ENCODE results near the gene ATG5. TPM values are rescaled to one million over a fixed set of nuclear protein-coding genes. Genes with fewer than 3 reads are reported as not detected.

Gene ATG5
- total RNA-seq, 1 donor = 45.4 TPM

DNA sequence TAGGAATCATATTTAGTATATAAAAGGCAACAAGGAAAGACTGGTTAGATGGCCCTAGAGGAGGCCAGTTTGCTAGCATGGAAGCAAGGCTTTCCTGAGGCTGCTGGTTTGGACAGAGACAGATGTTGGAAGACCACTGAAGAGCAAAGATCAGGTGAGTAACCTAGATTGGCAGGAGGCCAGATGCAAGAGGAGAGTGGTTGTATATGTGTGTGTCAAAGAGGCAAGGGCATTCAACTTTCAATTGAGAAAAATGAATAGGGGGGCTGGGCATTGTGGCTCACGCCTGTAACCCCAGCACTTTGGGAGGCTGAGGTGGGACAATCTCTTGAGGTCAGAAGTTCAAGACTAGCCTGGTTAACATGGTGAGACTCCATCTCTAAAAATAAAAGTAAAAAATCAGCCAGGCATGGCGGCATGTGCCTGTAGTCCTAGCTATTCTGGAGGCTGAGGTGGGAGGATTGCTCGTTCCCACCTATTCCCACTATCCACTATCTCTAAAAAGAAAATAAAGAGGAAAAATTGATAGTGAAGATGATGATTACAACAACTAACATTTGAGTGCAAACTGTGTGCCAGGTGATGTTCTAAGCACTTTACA lies 159.6 kb downstream of the ATG5 start:
- TF ChIP-seq, protein P1, sequence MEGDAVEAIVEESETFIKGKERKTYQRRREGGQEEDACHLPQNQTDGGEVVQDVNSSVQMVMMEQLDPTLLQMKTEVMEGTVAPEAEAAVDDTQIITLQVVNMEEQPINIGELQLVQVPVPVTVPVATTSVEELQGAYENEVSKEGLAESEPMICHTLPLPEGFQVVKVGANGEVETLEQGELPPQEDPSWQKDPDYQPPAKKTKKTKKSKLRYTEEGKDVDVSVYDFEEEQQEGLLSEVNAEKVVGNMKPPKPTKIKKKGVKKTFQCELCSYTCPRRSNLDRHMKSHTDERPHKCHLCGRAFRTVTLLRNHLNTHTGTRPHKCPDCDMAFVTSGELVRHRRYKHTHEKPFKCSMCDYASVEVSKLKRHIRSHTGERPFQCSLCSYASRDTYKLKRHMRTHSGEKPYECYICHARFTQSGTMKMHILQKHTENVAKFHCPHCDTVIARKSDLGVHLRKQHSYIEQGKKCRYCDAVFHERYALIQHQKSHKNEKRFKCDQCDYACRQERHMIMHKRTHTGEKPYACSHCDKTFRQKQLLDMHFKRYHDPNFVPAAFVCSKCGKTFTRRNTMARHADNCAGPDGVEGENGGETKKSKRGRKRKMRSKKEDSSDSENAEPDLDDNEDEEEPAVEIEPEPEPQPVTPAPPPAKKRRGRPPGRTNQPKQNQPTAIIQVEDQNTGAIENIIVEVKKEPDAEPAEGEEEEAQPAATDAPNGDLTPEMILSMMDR (IDR thresholded peaks at IDR 0.05; ENCODE audit: insufficient read depth, low read length) = no peak
- no peak overlapping the region for H3K4me3 ChIP-seq (ENCODE audit: low read depth, low read length)
- DNase-seq (ENCODE audit: low read depth) = no peak

DNA sequence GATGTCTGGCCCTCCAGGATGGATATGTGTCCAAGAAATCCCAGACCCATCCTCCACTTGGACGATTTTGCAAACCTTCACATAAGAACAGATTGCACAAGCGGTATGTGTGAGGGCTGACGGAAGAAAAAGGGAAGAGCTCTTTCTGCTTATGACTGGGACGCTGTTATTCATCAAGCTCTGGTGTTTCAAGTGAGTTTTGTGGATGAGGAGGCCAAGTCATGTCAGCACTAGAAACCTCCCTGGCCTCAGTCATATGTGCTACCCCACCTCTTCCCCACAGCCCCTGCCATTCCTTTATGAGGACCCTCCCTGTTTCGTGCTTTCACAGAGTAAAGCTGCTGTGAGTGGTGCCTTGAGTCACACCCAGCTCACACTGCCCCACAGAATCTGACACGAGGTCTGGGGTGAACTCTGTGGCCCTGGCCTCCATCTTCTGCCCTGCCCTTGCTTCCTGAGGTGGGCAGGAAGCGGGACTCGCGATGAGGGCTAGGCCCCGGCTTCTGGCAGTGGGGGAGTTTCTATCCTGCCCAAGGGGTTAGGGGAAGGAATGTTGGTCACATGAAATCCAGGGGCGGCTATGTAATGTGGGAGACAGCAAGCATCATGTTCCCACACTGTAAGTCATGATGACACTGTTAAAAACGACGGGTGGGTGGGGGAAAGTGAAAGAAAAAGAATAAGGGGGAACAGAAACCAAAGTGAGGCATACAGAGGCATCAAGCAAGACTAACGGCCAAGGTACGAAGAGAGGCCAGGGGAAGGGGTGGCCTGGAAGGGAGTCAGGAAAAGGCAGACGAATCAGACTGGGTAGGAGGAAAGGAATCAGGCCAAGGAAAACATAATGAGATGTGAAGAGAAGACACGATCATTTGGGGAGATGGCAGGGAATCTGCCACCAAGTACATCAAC lies 161.3 kb downstream of the ATG5 start:
- peak; percentile 92 for DNase-seq (ENCODE audit: low read depth)
- TF ChIP-seq, protein P1 (IDR thresholded peaks at IDR 0.05; ENCODE audit: insufficient read depth, low read length) = no peak
- H3K4me3 ChIP-seq (ENCODE audit: low read depth, low read length) = no peak overlapping the region

DNA sequence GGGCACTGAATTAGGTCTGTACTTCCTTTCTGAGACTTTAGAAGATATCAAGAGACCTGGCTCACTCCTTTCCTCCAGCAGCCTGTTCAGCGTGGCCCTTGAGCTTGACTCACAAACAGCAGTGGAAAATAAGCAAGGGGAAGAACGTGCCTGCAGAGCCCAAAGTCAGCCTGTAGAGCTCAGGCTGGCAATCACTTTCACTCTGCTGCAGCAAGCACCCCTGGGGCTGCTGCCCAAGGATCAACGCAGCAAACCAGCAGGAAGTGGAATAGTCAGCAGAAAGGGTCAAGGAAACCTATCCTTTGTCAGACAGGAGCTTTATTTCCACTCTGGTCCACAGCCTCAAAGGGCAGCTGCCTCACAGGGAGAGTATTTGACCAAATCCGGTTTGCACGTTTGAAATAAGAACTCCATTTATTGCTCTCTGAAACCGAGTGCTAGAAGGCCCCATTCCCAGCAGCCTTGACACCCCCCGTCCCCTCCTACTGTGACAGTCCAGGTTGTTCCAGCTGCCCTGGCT lies 162.1 kb downstream of the ATG5 start:
- DNase-seq (ENCODE audit: low read depth) = peak; percentile 79
- H3K4me3 ChIP-seq (ENCODE audit: low read depth, low read length) = no peak overlapping the region
- TF ChIP-seq, protein P1 (IDR thresholded peaks at IDR 0.05; ENCODE audit: insufficient read depth, low read length) = peak; percentile 44

DNA sequence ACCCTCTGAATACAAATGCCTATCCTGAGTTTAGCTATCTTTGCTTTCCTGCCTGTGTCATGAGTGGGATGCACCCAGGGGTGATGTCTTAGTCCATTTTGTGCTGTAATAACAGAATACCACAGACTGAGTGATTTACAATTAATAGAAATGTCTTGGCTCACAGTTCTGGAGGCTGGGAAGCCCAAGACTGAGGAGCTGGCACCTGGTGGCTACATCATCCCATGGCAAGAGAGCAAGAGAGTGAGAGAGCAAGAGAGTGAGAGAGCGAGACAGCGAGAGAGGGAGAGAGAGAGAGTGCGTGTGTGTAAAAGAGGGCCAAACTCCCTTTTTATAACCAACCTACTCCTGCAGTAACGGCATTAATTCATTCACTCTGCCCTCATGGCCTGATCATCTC lies 162.6 kb downstream of the ATG5 start:
- no peak for DNase-seq (ENCODE audit: low read depth)
- TF ChIP-seq, protein P1 (IDR thresholded peaks at IDR 0.05; ENCODE audit: insufficient read depth, low read length) = peak; percentile 3
- no peak overlapping the region for H3K4me3 ChIP-seq (ENCODE audit: low read depth, low read length)

DNA sequence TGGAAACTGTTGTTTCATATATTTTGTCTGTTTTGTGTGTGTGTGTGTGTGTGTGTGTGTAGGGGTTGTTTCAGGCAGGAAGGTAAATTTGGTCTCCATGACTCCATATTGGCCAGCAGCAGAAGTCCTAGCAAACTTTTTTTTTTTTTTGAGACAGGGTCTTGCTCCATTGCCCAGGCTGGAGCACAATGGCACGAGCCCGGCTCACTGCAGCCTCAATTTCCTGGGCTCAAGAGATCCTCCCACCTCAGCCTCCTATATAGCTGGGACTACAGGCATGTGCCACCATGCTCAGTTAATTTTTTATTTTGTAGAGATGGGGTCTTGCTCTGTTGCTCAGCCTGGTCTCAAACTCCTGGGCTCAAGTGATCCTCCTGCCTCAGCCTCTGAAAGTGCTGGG lies 163.7 kb downstream of the ATG5 start:
- no peak overlapping the region for H3K4me3 ChIP-seq (ENCODE audit: low read depth, low read length)
- TF ChIP-seq, protein P1 (IDR thresholded peaks at IDR 0.05; ENCODE audit: insufficient read depth, low read length) = no peak
- no peak for DNase-seq (ENCODE audit: low read depth)

DNA sequence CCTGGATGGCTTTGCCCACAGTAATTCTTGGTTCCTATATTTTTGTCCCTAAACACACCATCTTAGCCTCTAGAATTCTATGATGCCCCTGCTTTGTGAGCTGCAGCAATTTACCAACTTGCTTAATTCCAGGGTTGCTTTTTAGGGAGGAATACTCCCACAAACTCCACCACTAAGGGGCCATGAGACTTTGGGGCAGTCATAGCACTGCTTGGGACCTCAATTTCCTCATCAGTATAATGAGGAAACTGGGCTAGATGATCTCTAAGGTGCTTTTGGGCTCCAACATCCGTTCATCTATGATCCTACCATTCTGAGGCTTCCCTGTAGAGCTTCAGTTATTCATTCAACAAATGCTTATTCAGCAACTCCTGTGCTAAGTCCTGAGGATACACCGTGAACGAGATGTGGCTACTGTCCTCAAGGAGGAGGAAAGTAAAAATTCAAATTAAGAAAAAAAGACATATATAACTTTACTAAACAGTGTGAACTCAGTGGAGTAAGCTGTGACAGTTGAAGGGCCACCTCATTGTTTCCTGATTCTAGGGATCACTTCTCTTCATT lies 164.2 kb downstream of the ATG5 start:
- no peak for DNase-seq (ENCODE audit: low read depth)
- H3K4me3 ChIP-seq (ENCODE audit: low read depth, low read length) = no peak overlapping the region
- TF ChIP-seq, protein P1 (IDR thresholded peaks at IDR 0.05; ENCODE audit: insufficient read depth, low read length) = no peak

Data from fibroblast of the aortic adventitia (primary cell).